ENCODE measurements around the gene TBC1D22A.

The TBC1D22A gene

DNA sequence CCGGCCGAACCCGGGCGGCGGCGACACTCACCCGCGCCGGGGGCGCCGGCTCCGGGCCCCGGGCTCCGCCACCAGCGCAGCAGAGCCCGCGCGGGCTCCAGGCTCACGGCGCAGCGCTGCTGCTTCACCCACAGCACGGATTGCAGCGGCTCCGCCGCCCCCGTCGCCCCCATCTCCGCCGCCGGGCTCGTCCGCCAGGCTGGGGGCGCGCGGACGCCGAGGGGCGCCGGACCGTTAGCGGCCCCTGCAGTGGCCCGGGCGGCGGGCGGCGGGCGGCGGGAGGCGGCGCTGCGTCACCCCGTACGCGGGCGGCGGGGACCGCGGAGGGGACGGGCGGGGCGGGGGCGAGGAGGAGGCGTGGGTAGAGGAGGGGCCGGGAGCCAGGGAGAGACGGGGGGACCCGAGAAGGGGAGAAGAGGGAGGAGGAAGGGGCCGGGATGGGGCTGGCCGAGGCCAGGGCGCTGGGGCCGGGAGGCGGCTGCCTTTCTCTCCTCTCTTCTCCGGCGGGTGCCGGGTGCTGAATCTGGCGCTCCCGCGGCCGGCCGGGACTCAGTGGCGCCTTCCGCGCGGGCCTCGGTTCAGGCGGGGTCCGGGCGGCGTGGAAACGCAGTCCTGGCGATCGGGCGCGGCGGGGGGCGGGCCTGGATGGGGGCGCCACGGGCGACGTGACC lies 24.3 kb upstream of the TBC1D22A start, which contains the start of gene CERK:
TSS of gene CERK (minus strand) at position 277 of the 671 bp plus-strand sequence. CDS start at position 173, 104 bp downstream.
- FAIRE-seq = no peak

DNA sequence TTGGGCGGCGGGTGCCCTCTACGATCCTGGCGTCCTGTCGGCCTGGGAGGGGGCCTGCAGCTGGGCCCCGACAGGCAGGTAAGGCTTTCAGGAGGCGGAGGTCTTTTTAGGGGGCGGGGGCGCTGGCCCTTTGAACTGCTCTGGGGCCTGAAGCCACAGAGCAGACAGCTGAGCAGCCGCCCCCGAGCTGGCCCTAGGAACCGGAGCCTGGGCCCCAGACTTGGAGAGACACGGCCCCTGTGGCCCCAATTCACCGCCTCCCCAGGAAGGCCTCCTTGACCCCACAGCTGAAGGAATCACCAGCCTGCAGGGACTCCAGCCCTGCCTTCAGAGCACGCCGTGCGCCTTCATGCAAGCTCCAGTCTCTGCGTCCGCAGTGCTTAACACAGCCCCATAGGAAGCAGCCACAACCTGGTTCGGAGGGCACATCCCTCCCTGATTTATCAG lies 23.8 kb upstream of the TBC1D22A start:
- no peak for FAIRE-seq

GRCh38 chr22:46739094-46739870 lies 23.2 kb upstream of the TBC1D22A start:
- no peak for FAIRE-seq

- no peak for FAIRE-seq
These were observed 21.3 kb upstream of the TBC1D22A start for GRCh38 chr22:46740910-46741780.

DNA sequence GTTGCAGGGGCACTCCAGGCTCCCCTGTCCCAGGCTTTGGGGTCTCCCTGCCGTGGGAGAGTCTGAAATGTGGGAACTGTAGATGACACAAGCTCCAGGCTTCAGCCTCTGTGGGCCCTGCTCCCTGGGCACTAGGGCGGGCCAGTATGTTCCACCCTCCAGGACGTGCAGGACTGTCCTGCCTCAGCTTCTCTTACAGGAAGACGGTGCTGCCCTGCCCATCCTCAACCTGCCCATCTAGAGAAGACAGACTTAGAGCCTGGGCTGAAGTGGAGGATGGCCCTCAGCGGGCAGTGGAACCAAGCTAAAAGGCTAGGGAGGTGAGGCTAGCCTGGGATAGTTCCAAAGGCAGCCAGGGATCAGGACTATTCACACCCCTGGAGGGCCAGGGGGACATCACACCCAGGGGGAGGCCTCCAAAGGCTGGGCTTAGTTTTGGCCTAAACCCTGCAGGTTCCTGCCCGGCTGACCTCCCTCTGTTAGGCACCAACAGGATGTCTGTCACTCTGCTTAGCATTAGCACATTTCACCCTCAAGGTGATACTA lies 20.4 kb upstream of the TBC1D22A start:
- no peak for FAIRE-seq

DNA sequence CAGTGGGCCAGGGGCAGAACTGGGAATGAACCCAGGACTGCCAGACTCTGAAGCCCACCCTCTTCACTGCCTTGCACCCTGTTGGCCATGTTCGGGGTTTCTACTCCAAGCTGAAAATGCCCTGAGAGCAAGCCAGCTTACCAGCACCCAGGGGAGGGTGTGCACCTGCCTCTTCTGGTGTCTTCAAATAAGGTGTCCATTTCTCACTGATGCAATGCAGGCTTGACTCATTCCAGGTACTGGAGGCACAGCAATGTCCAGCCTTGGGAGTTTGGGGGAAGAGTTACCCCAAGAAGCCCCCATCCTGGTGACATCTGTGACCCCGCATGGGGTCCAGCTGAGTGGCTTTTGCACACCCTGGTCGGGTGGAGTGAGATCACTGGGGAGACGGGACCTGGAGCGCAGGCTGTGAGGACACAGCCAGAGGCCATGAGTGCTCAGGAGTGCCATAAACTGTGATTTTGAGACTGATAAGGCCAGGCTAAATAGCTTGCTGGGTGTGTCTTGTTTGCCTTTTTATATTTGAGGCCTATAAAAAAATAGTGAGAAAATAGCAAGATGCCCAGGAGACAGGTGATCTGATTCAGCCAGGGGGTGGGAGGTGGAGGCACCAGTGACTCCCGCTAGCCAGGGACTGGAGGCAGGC lies 19.8 kb upstream of the TBC1D22A start:
- no peak for FAIRE-seq

GRCh38 chr22:46744581-46744980 lies 17.9 kb upstream of the TBC1D22A start:
- FAIRE-seq = no peak

DNA sequence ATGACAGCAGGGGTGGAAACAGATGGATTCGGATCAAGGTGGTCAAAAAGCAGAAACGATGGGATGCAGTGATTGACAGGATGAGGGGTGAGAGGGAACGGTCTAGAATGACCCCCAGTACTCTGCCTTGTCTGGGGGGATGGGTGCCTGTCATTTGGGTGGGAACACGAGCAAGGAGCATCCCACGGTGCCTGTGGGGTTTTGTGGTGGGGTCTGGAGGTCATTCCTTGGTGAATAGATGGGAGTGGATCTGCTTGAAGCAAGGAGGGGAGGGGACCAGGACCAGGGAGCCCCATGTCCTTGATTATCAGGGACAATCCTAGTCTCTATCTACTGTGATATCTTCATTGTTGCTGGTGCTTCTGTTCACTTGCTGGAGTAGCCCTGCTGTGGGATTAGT lies 16.3 kb upstream of the TBC1D22A start:
- no peak for FAIRE-seq

DNA sequence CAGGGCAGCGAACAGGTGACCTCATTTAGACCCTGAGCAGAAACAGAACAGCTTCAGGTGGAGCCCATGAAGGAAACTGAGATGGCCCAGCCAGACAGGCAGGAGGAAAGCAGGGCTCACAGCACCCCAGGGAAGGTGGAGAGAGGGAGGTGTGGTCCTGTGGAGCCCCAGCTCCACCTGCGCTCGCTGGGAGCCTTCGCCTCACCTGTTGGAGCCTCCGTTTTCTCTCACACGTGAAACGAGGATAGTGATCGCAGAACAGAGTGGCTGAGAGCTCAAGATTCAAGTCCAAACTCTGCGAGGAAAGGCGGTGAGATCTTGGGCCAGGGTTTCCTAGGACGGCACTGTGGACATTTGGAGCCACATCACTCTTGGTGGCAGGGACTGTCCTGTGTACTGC lies 15.8 kb upstream of the TBC1D22A start:
- FAIRE-seq = no peak

DNA sequence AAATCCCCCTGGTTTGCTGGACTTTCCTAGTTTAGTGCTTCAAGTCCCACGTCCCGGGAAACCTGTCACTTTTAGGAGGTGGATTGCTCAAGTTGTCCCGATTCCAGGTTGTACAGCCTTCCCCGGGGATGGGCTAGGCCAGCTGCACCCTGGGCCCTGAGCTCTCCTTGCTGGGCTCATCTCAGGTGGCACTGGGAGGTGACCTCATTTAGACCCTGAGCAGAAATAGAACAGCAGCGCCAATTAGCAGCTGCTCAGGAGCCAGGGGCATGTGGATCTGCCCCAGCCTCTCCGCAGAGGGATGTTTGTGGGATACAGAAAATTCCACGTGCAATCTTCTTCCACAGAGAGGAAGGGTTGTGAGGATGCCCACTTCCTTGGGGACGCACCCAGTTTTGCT lies 14.8 kb upstream of the TBC1D22A start:
- no peak for FAIRE-seq

DNA sequence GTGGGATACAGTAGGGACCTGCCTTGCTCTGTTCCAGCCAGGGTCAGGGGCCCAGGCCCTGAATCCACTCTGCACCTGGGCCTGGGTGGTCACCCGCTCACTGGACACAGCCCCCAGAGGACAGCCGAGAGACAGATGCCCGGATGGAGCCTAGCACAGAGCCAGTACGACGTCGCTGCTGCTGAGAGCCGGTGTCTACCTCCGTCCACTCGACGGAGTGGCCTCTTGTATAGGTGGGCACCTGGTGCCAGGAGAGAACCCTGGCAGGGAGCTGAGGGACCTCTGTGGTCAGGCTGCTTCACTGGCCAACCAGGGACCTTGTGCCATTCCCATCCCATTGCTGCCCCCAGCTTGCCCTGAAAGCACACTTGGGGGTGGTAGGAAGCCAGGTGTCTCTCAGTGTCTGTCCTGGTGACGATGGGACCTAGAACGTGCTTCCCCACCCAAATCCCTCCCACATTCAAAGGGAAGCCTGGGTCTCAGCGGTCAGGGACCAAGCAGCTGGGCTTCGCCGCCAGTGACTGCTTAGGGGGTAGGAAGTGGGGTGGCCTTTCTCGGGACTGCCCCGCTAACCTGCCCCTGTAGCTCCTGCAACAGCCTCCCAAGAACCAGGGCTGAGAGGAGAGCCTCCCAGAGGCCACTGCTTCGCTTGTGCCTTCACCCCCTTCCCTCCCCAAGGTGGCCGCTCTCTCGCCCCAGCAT lies 14.1 kb upstream of the TBC1D22A start:
- FAIRE-seq = no peak

- FAIRE-seq = no peak
These were observed 13.4 kb upstream of the TBC1D22A start for GRCh38 chr22:46748908-46749675.

DNA sequence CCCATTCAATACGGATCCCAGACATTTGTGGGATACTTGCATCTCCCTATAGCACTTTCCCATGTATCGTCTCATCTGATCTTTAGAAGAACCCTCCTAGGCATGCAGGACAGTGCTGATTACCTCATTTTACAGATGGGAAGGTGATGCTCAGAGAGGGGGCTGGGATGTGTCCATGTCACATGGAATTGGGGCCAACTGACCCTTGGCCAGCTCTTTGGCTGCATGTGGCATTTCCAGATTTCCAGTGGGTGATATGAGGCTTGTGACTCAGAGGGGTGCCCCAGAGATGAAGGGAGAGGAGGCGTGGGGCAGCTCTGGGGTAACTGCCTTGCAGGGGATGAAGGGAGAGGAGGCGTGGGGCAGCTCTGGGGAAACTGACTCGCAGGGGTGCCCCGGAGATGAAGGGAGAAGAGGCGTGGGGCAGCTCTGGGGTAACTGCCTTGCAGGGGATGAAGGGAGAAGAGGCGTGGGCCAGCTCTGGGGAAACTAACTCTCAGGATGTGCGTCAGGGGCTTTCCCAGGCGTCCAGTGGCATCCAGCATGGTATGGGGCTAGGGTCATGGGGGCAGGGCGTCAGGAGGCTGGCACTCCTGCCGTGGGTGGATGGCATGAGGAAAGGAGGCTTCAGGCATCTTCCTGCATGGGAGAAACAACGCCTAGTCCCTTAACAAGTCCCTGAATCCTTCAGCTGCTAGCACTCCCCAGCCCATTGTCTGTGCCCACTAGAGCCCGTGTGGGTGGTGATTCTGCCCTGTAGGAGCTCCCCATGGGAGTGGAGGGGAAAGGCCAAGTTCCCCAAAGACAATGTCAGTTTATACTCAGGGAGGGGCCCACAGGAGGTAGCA lies 12.5 kb upstream of the TBC1D22A start:
- no peak for FAIRE-seq

DNA sequence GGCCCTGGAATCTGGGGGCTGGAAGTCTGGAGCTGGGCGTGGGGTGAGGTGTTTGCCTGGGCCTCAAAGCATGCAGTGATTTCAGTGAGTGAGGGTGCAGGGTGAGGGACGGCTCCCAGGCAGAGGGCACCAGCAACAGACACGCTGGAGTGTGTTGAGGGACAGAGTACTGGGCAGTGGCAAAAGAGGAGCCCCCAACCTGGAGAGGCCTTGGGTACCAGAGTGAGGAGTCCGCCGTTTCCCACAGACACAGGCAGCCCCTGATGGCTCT lies 12.0 kb upstream of the TBC1D22A start:
- FAIRE-seq = no peak

GRCh38 chr22:46750863-46751443 lies 11.5 kb upstream of the TBC1D22A start:
- FAIRE-seq = no peak

GRCh38 chr22:46752286-46752987 lies 10.0 kb upstream of the TBC1D22A start:
- no peak for FAIRE-seq

DNA sequence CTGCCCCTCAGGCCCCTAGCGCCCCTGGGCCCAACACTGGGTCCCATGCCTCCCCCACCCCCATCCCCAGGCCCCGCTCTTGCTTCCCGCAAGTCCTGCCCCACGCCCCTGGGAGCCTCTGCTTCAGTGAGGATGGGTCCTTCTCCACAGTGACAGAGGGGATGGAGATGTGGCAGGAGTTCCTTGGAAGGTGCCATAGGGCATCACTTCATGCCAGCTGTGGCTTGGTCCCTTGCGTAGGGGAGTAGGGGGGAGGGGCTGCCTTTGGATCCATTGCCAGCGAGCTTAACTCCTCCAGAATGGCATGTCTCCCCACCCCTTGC lies 9.5 kb upstream of the TBC1D22A start:
- no peak for FAIRE-seq

DNA sequence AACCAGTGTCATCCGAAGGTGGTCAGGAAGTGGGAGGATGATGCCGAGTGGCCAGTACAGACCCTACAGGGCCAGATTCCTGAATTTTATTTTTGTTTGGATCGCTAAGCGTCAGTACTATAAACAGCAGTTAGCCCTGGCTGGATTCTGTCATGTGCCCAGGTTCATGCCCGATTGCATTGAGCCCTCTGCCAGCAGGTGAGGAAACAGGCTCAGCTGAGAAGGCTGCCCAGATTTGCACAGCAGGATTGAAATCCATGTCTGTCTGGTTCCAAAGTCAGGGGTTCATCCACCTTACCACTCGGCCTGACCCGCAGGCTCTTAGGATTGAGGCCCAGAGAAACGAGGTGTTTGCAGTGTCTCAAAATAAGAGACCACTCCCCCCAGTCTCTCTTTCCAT lies 9.1 kb upstream of the TBC1D22A start:
- FAIRE-seq = no peak

- no peak for FAIRE-seq
These were observed 8.7 kb upstream of the TBC1D22A start for GRCh38 chr22:46753761-46754109.

All from A204.1 (cell line).